Measurements from ENCODE around the gene CLASP1.
"Not testable (repeated sequence)": the region's sequence is repeated elsewhere in the genome, so short reads cannot be mapped to it uniquely, and the experiment has no call there.

Gene CLASP1

DNA sequence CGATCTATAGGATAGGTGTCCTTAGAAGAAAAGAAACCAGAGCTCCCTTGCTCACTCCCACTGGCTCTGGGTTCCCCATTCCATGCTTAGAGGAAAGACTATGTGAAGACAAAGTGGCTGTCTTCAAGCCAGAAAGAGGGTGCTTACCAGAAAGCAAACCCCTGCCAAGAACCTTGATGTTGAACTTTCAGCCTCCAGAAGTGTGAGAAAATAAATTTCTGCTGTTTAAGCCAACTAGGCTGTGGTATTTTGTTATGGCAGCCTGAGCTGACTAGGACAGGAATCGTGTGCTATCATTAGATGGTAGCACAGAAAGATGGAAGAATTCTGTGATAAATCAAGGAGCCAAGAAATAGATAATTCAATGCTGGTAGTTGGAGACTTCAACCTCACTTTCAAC, 344.3 kb downstream of the CLASP1 start:
- DNase-seq, result no peak

- DNase-seq, result no peak
These were observed 345.6 kb downstream of the CLASP1 start for GRCh38 chr2:121303531-121304263.

DNA sequence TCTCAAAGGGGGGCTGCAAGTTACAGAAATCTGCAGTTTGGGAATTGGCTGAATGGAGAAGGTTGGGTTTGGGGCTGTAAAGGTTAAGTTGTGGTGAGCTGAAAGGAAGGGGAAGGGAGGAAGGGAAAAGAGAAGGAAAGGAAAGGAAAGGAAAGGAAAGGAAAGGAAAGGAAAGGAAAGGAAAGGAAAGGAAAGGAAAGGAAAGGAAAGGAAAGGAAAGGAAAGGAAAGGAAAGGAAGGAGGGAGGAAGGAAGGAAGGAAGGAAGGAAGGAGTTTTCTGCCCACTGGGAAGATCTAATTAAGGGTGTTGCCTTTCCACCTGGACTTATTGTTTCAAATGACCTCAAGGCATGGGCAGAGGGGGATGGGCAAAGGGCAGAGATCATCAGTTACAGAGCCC, 348.1 kb downstream of the CLASP1 start:
- not testable (repeated sequence) for DNase-seq

DNA sequence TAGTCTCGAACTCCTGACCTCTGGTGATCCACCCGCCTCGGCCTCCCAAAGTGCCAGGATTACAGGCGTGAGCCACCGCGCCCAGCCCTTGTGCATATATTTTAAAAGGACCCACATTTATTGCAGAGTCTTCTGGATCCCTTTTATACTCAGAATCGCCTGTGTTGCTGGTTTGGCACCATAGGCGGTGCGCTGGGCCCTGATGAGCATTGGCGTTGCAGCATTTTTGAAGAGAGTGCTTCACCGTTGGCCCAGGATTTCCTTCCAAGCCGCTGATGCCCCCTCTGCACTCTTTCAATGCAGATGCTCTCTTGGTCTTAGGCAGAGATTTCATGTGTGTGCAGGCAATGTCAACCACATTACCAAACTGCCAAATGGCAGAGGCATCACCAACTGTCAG, 350.8 kb downstream of the CLASP1 start:
- no peak for DNase-seq

DNA sequence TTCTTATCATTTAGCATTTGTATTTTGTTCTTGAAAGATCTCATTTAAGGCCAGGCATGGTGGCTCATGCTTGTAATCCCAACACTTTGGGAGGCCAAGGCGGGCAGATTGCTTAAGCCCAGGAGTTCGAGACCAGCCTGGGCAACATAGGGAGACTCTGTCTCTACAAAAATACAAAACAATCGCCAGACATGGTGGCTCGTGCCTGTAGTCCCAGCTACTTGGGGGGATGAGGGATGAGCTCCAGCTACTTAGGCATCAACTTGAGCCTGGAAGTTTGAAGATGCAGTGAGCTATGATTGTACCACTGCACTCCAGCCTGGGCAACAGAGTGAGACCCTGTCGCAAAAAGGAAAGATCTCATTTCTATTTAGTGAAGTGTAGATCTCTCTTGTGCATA, 351.4 kb downstream of the CLASP1 start:
- not testable (repeated sequence) for DNase-seq

DNA sequence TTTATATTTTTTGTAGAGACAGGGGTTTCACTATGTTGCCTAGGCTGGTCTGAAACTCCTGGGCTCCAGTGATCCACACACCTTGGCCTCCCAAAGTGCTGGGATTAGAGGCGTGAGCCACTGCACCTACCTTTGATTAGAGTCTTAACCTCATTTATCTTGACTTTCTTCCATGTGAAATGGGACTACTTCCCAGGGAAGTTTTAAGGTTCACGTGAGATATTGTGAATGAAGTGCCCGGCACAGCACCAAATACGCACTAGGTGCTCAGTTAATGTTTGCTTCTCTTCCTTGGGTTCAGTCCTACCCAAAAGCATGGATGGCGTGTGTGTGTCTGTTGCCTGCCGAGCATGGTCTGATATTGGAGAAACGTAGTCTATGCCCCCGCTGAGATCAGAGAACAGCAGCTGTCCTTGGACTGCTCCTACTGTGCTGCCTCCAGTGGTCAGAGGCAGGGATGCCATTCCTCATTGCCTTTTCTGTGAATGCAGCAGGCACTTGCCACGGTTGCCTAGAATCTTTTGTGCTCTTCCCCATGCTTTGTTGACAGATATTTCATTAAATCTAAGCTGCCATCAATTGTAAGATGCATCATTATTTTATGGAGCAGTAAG, 351.9 kb downstream of the CLASP1 start:
- peak; percentile 8 for DNase-seq

GRCh38 chr2:121295911-121296650, 353.2 kb downstream of the CLASP1 start:
- DNase-seq, result no peak

GRCh38 chr2:121294881-121295840, 354.1 kb downstream of the CLASP1 start:
- no peak for DNase-seq

- DNase-seq, result no peak
These were observed 355.6 kb downstream of the CLASP1 start for GRCh38 chr2:121293450-121294325.

GRCh38 chr2:121291251-121291580, 358.0 kb downstream of the CLASP1 start:
- DNase-seq, result no peak

- no peak for DNase-seq
These were observed 360.0 kb downstream of the CLASP1 start for GRCh38 chr2:121289271-121289670.

DNA sequence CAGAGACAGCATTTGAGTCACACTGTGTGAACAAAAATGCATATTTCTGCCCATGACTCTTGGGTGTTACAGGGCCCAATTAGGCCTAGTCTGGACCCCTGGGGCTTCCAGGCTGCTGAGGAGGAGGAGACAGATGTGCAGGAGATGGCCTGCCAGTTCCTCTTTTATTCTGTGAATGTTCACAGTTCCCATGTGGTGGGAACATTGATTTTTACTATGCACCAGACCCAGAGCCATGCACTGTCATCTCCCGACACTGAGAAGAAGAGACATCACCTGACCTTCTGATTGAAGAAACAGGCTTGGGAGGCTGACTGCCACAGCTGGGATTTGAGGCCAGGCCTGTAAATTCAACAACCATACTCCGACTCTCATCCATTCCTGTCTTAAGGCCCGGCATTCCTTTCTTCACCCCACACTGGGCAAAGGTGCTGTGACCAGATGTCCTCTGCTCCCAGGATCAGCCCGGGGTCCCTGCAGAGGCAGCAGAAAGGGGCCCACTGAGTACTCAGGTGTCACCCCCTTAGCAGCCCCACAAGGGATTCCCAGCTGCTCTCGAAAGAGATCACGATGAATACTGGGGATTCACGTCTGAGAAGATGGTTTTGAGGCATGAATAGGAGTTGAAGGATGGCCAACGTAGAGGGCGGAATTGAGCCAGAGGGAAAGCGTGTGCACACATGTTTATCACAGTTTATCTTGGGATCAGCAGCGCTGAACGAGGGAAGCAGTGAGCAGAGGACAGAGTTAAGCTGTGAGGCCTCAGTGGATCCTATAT, 360.6 kb downstream of the CLASP1 start:
- no peak for DNase-seq

GRCh38 chr2:121287956-121288355, 361.3 kb downstream of the CLASP1 start:
- DNase-seq, result no peak

All from fibroblast of skin of abdomen (primary cell).